ENCODE results near the gene MTF1.
"Not testable (repeated sequence)": the region's sequence is repeated elsewhere in the genome, so short reads cannot be mapped to it uniquely, and the experiment has no call there.

Gene MTF1

DNA sequence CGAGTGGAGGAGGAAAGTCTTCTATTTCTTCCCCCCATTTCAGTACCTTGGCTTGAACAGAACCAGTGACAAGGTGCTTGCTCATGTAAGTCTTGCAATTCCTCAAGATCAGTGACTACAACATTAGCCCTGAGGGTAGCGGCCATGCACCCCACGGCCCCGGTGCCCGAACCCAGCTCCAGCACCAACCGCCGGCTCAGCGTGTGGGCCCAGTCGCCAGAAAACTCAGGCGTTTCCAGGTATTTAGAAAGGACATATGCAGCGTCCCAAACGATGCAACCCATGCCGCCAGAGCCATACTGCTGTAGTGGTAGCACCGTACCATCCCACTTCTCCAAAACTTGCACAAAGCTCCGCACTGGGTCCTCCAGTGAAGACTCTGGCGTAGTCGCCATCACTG, 76.9 kb downstream of the MTF1 start:
- no peak for DNase-seq

GRCh38 chr1:37778654-37779053, 80.7 kb downstream of the MTF1 start:
- no peak for DNase-seq

- DNase-seq: peak; percentile 27
Measured at GRCh38 chr1:37776946-37777516, 82.4 kb downstream of the MTF1 start.

GRCh38 chr1:37771440-37771839, 88.0 kb downstream of the MTF1 start:
- DNase-seq: not testable (repeated sequence)

GRCh38 chr1:37767488-37767887, 91.9 kb downstream of the MTF1 start:
- no peak for DNase-seq

GRCh38 chr1:37765916-37766664, 93.3 kb downstream of the MTF1 start:
- peak; percentile 25 for DNase-seq

DNA sequence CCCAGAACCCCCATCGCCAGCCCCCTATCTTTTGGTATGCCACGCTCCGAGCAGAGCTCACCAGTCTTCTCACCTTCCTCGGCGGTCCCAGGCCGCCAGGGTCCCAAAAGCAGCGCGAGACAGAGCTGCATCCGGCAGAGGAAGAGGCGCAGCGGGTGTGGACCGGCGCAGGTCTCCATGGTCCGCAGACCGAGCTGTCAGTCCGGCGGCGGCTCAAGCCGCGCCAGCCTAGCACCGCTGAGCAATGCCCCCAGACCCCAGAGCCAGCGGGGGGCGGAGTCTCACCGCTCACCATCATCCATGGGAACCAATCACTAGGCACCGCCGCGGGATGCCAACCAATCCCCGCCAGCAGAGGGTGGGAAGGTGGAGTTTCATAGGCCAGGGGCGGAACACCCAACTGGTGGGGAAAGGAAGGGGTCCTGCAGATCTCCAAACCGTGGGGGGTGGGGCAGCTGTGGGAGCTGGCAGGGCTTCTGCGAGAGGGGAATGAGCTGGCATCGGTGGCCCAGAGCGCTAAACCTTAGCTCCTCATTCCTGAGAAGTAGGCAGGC, 94.4 kb downstream of the MTF1 start, which contains the start of gene EPHA10:
TSS of gene EPHA10 (minus strand) at position 233 of the 554 bp plus-strand sequence. CDS start at position 179, 54 bp downstream.
- DNase-seq: no peak

- DNase-seq: peak; percentile 46
Measured at GRCh38 chr1:37764414-37764825, 95.0 kb downstream of the MTF1 start.

- no peak for DNase-seq
Measured at GRCh38 chr1:37763791-37764413, 95.5 kb downstream of the MTF1 start.

- DNase-seq: no peak
Measured at GRCh38 chr1:37762516-37762915, 96.9 kb downstream of the MTF1 start.

- DNase-seq: no peak
Measured at GRCh38 chr1:37761416-37762095, 97.8 kb downstream of the MTF1 start.
